Suprapubic skin (tissue), 4 donors: ENCODE measurements around the gene PCBP4. TPM values are rescaled to one million over a fixed set of nuclear protein-coding genes. Genes with fewer than 3 reads are reported as not detected.
"Not testable (repeated sequence)": the region's sequence is repeated elsewhere in the genome, so short reads cannot be mapped to it uniquely, and the experiment has no call there.

ENCODE experiments used
- DNase-seq, 2 donors: peaks; one replicate each; pipeline ENCODE4 v3.0.0-alpha.2; 2019; ENCODE audit warnings: low spot score in 2 of 2
- H3K27ac ChIP-seq: fragments of 200-600 bp; sonication (generic); one replicate; pipeline ENCODE4 v1.5.1; 2019
- H3K27me3 ChIP-seq: fragments of 200-600 bp; sonication (generic); one replicate; pipeline ENCODE4 v1.5.1; 2019
- H3K36me3 ChIP-seq: fragments of 200-600 bp; sonication (generic); one replicate; pipeline ENCODE4 v1.5.1; 2019
- H3K4me1 ChIP-seq: fragments of 200-600 bp; sonication (generic); one replicate; pipeline ENCODE4 v1.5.1; 2019
- H3K4me3 ChIP-seq: fragments of 200-600 bp; sonication (generic); one replicate; pipeline ENCODE4 v1.5.1; 2019; ENCODE audit warnings: mild to moderate bottlenecking
- H3K9me3 ChIP-seq: fragments of 200-600 bp; sonication (generic); one replicate; pipeline ENCODE4 v1.5.1; 2019
- EP300 ChIP-seq: sonication (generic); formaldehyde crosslinking; IDR thresholded peaks from one replicate; pipeline ENCODE4 v1.6.1; 2017; ENCODE audit warnings: antibody characterized with exemption
- POLR2A ChIP-seq, 2 donors: fragments of 450-650 bp; IDR thresholded peaks; one replicate each; pipeline ENCODE4 v1.6.1; 2017; ENCODE audit warnings: antibody characterized with exemption in 2 of 2, mild to moderate bottlenecking in 2 of 2, moderate library complexity in 2 of 2
- POLR2AphosphoS5 ChIP-seq, 3 donors: sonication (generic); formaldehyde crosslinking; IDR thresholded peaks; one replicate each; pipeline ENCODE4 v1.6.1; 2017; ENCODE audit warnings: antibody characterized with exemption in 3 of 3
- WGBS: methylation state at CpG from one replicate; pipeline ENCODE4 v1.1.5; 2018; 5-methylcytosine and 5-hydroxymethylcytosine counted together
- total RNA-seq, 4 donors: library from RNA; depleted of rRNA; stranded (reverse); fragments of >200 nt; gene quantifications; one replicate each; pipeline ENCODE4 v1.1.0, GENCODE V29; 2016
- TF ChIP-seq, protein P1 (sequence below), 2 donors: fragments of 200-600 bp in 1 of 2; fragments of 450-650 bp in 1 of 2; sonication (generic) in 1 of 2; IDR thresholded peaks; one replicate each; pipeline ENCODE4 v1.5.1; 2016 to 2019; ENCODE audit warnings: antibody characterized with exemption in 2 of 2, mild to moderate bottlenecking in 1 of 2, moderate library complexity in 1 of 2

PCBP4 gene
- total RNA-seq, 4 donors from 2014 or later: 24.6 to 32.1 (median 28.6) TPM

DNA sequence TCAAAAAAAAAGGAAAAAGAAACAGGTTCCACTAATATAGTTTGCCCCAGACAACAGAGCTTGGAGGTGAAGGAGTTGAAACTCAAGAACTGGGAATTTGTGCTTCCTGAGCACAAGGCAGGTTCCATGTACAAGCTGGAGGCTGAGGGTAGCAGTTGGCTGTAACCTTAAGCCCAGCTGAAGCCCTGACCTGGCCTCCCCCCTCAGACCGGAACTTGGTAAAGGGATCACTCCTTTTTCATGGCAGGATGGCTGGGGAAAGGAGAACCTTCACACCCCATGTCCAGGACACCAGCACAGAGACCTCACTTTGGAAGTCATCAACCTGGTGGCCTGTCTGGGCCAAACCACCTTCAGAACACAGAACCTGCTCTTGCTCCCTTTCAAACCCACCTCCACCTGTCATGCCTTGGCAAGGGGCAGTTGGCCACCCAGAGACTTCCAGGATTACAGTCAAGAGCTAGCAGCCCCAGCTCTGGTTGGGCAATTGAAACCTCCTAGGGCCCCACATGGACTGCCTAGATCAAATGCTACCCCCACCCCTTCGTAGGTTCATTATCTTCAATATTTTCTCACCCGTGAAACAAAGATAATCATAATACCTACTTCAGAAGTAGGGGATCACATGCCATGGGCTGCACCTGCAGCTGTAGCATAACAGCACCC, 24.9 kb upstream of the PCBP4 start:
- Histone ChIP-seq H3K36me3 (peaks cover 38% of the 10 kb centered on the region), H3K27me3 (no peaks in the 10 kb centered on the region), H3K9me3 (no peaks in the 10 kb centered on the region), H3K4me1 (peaks cover 28% of the 10 kb centered on the region), H3K4me3 (no peak overlapping the region), H3K27ac (no peak overlapping the region)
- WGBS: 86% methylated on average over 3 of the region's 3 CpGs
- no peak for DNase-seq
- TF ChIP-seq EP300: no peak
- TF ChIP-seq POLR2AphosphoS5 (IDR thresholded peaks at IDR 0.05): no peak
- TF ChIP-seq POLR2A (IDR thresholded peaks at IDR 0.05): no peak
- TF ChIP-seq, protein P1, sequence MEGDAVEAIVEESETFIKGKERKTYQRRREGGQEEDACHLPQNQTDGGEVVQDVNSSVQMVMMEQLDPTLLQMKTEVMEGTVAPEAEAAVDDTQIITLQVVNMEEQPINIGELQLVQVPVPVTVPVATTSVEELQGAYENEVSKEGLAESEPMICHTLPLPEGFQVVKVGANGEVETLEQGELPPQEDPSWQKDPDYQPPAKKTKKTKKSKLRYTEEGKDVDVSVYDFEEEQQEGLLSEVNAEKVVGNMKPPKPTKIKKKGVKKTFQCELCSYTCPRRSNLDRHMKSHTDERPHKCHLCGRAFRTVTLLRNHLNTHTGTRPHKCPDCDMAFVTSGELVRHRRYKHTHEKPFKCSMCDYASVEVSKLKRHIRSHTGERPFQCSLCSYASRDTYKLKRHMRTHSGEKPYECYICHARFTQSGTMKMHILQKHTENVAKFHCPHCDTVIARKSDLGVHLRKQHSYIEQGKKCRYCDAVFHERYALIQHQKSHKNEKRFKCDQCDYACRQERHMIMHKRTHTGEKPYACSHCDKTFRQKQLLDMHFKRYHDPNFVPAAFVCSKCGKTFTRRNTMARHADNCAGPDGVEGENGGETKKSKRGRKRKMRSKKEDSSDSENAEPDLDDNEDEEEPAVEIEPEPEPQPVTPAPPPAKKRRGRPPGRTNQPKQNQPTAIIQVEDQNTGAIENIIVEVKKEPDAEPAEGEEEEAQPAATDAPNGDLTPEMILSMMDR (IDR thresholded peaks at IDR 0.05): no peak

DNA sequence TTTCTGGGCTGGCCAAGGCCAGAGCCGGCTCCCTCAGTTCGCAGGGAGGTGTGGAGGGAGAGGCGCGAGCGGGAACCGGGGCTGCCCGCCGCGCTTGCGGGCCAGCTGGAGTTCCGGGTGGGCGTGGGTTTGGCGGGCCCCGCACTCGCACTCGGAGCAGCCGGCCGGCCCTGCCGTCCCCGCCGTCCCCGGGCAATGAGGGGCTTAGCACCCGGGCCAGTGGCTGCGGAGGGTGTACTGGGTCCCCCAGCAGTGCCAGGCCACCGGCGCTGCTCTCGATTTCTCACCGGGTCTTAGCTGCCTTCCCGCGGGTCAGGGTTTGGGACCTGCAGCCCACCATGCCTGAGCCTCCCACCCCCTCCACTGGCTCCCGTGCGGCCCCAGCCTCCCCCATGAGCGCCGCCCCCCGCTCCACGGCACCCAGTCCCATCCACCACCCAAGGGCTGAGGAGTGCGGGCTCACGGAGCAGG, 23.3 kb upstream of the PCBP4 start:
- DNase-seq, H3K9me3 ChIP-seq, H3K4me3 ChIP-seq, H3K27ac ChIP-seq, H3K27me3 ChIP-seq: not testable (repeated sequence)
- 92% methylated on average over 7 of the region's 38 CpGs for WGBS
- H3K4me1 ChIP-seq: peaks cover 23% of the 10 kb centered on the region
- peaks cover 38% of the 10 kb centered on the region for H3K36me3 ChIP-seq

DNA sequence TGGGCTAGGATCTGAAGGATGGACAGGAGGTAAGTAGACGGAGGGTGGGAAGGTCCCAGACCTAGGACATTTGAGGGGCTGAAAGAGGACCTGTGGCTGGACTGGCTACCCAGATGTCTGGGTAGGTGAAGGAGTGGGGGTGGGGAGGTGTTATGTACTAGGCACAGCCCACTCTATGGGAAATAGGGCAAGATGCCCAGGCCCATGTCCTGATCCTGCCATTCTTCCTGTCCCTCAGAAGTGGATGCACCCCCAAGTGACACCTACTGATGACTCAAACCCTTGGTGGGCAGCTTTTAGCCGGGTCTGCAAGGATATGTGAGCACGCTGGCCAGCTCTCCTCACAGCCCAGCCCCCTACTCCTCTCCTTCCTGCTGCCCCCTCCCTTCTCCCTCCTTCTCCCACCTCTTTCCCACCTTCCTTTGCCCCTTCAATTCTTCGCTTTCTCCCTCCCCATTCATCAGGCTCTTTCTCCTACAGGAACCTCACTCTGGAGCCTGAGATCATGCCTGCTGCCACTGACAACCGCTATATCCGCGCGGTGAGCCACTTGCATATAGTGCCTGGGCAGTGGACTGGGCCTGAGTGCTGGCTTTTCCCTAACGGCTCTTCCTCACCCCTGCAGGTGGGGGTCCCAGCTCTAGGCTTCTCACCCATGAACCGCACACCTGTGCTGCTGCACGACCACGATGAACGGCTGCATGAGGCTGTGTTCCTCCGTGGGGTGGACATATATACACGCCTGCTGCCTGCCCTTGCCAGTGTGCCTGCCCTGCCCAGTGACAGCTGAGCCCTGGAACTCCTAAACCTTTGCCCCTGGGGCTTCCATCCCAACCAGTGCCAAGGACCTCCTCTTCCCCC, 21.3 kb upstream of the PCBP4 start:
- DNase-seq: no peak
- no peak overlapping the region for H3K27ac ChIP-seq
- H3K4me3 ChIP-seq: no peak overlapping the region
- 75% methylated on average over 14 of the region's 15 CpGs for WGBS
- no peaks in the 10 kb centered on the region for H3K27me3 ChIP-seq
- H3K9me3 ChIP-seq: no peaks in the 10 kb centered on the region
- H3K4me1 ChIP-seq: peaks cover 14% of the 10 kb centered on the region
- TF ChIP-seq, protein P1 (IDR thresholded peaks at IDR 0.05): no peak
- TF ChIP-seq EP300 (no peak), POLR2A (IDR thresholded peaks at IDR 0.05) (no peak), POLR2AphosphoS5 (IDR thresholded peaks at IDR 0.05) (no peak)
- H3K36me3 ChIP-seq: peaks cover 24% of the 10 kb centered on the region

DNA sequence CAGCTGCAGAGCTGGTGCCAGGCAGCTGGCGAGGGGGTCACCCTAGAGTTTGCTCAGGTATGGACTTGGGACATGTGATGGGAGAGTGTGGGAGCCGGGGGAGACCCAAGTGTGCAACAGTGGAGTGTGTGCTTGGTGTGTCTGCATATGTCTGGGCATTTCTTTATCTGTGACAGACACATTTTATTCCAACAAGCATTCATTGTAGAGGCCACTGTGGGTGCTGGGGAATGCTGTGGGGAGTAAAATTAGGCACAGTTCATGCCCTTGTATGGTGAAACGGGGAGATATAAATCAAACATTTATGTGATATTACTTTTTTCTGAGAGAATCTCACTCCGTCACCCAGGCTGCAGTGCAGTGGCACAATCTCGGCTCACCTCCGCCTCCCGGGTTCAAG, 20.3 kb upstream of the PCBP4 start:
- Histone ChIP-seq H3K36me3 (peaks cover 15% of the 10 kb centered on the region), H3K4me1 (peaks cover 20% of the 10 kb centered on the region)

DNA sequence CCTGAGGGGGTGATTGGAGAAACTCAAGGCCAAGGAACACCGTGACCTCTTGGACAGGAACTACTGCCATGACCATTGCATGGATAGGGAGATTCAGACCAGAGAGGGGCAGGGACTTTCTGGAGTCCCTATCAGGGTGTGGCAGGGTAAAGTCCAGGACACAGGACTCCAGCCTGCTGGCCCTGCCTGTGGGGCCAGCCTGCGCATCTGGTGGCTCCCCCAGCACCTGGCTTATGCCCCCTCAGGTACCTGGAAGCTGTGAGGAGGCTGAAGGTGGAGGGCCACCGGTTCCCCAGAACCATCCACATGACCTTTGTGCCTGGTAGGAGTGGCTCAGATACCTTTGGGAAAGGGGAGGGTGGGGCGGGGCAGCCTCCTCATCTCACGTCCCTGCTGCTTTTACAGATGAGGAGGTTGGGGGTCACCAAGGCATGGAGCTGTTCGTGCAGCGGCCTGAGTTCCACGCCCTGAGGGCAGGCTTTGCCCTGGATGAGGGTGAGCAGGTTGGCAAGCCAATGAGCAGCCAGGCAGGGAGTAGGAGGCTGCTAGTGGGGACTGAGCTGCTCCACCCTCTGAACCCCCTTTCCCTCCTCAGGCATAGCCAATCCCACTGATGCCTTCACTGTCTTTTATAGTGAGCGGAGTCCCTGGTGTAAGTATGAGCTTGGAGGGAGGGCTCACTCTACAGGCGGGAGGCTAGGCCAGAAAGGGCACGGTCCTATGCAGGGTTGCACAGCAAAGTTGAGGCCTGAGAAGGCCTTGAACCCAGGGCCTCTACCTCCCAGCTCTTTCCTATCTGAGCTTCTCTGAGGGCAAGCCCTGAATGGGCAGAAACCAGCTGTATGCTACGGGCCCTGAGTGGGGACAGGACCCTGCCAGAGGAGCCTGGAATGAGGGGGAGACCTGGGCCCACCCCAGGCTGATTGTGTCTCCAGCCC, 19.0 kb upstream of the PCBP4 start:
- no peak overlapping the region for H3K27ac ChIP-seq
- WGBS: 70% methylated on average over 8 of the region's 12 CpGs
- no peak for DNase-seq
- TF ChIP-seq EP300: no peak
- TF ChIP-seq POLR2AphosphoS5 (IDR thresholded peaks at IDR 0.05): no peak
- TF ChIP-seq, protein P1 (IDR thresholded peaks at IDR 0.05): no peak
- no peak for TF ChIP-seq POLR2A (IDR thresholded peaks at IDR 0.05)
- no peaks in the 10 kb centered on the region for H3K27me3 ChIP-seq
- H3K36me3 ChIP-seq: peaks cover 3% of the 10 kb centered on the region
- no peaks in the 10 kb centered on the region for H3K9me3 ChIP-seq
- no peak overlapping the region for H3K4me3 ChIP-seq
- peaks cover 33% of the 10 kb centered on the region for H3K4me1 ChIP-seq

More for the DNA sequence above, 20.3 kb upstream of the PCBP4 start:
- DNase-seq: no peak
- H3K27me3 ChIP-seq: no peaks in the 10 kb centered on the region
- no peaks in the 10 kb centered on the region for H3K9me3 ChIP-seq
- H3K27ac ChIP-seq: no peak overlapping the region
- TF ChIP-seq POLR2AphosphoS5 (IDR thresholded peaks at IDR 0.05) (no peak), EP300 (no peak), POLR2A (IDR thresholded peaks at IDR 0.05) (no peak)
- TF ChIP-seq, protein P1 (IDR thresholded peaks at IDR 0.05): no peak
- no peak overlapping the region for H3K4me3 ChIP-seq
- 91% methylated on average over 6 of the region's 7 CpGs for WGBS
